Thyroid gland (tissue), 4 donors: ENCODE results near the gene PATJ. TPM values are rescaled to one million over a fixed set of nuclear protein-coding genes. Genes with fewer than 3 reads are reported as not detected.

ENCODE experiments used
- DNase-seq, 2 donors: peaks; one replicate each; pipeline ENCODE4 v3.0.0-alpha.2; 2019
- H3K27ac ChIP-seq, 3 donors: fragments of 200-600 bp; sonication (generic); 1 replicate in 2 of 3; 2 replicates in 1 of 3; pipeline ENCODE4 v1.5.1; 2016 to 2019; ENCODE audit warnings: mild to moderate bottlenecking in 1 of 3, moderate library complexity in 1 of 3
- H3K27me3 ChIP-seq: fragments of 200-600 bp; sonication (generic); one replicate; pipeline ENCODE4 v1.5.1; 2019
- H3K36me3 ChIP-seq, 2 donors: fragments of 200-600 bp; sonication (generic); one replicate each; pipeline ENCODE4 v1.5.1; 2016 to 2019
- H3K4me1 ChIP-seq, 2 donors: fragments of 200-600 bp; sonication (generic); one replicate each; pipeline ENCODE4 v1.5.1; 2017 to 2019
- H3K4me3 ChIP-seq, 3 donors: fragments of 200-600 bp; sonication (generic); replicated peaks in 1 of 3; 1 replicate in 2 of 3; 2 replicates in 1 of 3; pipeline ENCODE4 v1.5.1; 2016; ENCODE audit warnings: mild to moderate bottlenecking in 1 of 3
- H3K9me3 ChIP-seq: fragments of 200-600 bp; sonication (generic); one replicate; pipeline ENCODE4 v1.5.1; 2017
- CTCF ChIP-seq, 6 experiments: fragments of 200-600 bp in 3 of 6; fragments of 450-650 bp in 3 of 6; sonication (generic) in 3 of 6; IDR thresholded peaks; one replicate each; pipeline ENCODE4 v1.5.1; 2016 to 2019; ENCODE audit warnings: antibody characterized with exemption in 6 of 6, mild to moderate bottlenecking in 2 of 6, inconsistent platforms in 1 of 6, moderate library complexity in 1 of 6
- POLR2A ChIP-seq, 2 donors: fragments of 450-650 bp; IDR thresholded peaks; one replicate each; pipeline ENCODE4 v1.6.1; 2017; ENCODE audit warnings: antibody characterized with exemption in 2 of 2, mild to moderate bottlenecking in 2 of 2, moderate library complexity in 1 of 2
- WGBS, 2 donors: methylation state at CpG; one replicate each; pipeline ENCODE4 v1.1.5; 2017; 5-methylcytosine and 5-hydroxymethylcytosine counted together
- intact Hi-C: fragments of 100-400 bp; cut with DNase I; formaldehyde crosslinking; loops from one replicate; pipeline ENCODE4 v1.15.1; 2023
- total RNA-seq, 4 donors: library from RNA; depleted of rRNA; stranded (reverse); fragments of >200 nt; gene quantifications; one replicate each; pipeline ENCODE4 v1.2.3, GENCODE V29; 2016

Gene PATJ
- total RNA-seq, 4 donors from 2014 or later: 94.7 to 221 (median 119) TPM

GRCh38 chr1:61973100-61973837, 231.0 kb downstream of the PATJ start:
- Histone ChIP-seq H3K9me3 (no peaks in the 10 kb centered on the region), H3K36me3 (no peaks in the 10 kb centered on the region), H3K27me3 (no peaks in the 10 kb centered on the region), H3K27ac (no peak overlapping the region), H3K4me1 (peaks cover 6 to 8% of the 10 kb centered on the region in 2 donors), H3K4me3 (no peak overlapping the region)
- DNase-seq: peak; percentile 6 to 9
- no peak for TF ChIP-seq POLR2A (IDR thresholded peaks at IDR 0.05)
- WGBS, 2 donors: 55 to 59% methylated on average over 8 of the region's 8 CpGs
- intact Hi-C loops: no loop called here

DNA sequence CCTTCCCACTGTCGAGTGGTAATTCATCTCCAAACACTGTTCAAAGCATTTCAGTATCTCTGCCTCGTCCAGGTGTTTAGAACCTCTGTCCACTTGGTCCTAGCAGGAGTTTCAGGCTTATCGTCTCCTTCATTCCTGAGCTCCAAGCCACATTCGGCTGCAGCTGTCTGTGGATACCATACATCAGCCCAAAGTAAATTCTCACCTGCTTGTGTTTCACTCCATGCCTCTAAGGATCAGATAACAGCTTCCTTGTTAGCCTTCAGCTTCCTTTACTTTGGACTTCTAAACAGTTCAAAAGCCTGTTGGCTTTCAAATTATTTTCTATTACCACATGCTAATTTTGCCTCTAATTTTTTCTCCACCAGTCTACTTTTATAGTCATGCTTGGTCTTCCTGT, 233.4 kb downstream of the PATJ start:
- Histone ChIP-seq H3K27me3 (no peaks in the 10 kb centered on the region), H3K4me1 (peaks cover 6 to 8% of the 10 kb centered on the region in 2 donors), H3K9me3 (no peaks in the 10 kb centered on the region), H3K4me3 (no peak overlapping the region), H3K36me3 (no peaks in the 10 kb centered on the region), H3K27ac (no peak overlapping the region)
- TF ChIP-seq POLR2A (IDR thresholded peaks at IDR 0.05): no peak
- TF ChIP-seq CTCF (IDR thresholded peaks at IDR 0.05): no peak
- intact Hi-C loops: no loop called here
- no peak for DNase-seq
- 82 to 89% methylated on average over 4 of the region's 4 CpGs for WGBS, 2 donors

DNA sequence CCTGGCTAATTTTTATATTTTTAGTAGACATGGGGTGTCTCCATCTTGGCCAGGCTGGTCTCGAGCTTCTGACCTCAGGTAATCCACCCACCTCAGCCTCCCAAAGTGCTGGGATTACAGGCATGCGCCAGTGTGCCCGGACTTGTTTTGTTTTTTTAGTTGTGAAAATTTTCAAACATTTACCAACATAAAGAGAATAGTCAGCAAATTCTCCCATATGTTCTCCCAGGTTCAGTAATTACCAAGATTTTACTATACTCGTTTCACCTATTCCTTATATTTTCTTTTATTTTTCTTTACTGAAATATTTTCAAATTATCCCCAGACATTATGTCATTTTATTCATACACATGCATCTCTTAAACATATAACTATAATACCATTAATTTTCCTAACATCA, 234.3 kb downstream of the PATJ start:
- H3K9me3 ChIP-seq: no peaks in the 10 kb centered on the region
- intact Hi-C loops: no loop called here
- H3K27me3 ChIP-seq: no peaks in the 10 kb centered on the region
- TF ChIP-seq POLR2A (IDR thresholded peaks at IDR 0.05) (no peak), CTCF (IDR thresholded peaks at IDR 0.05) (no peak)
- WGBS, 2 donors: 94 to 95% methylated on average over 4 of the region's 4 CpGs
- H3K36me3 ChIP-seq: no peaks in the 10 kb centered on the region
- no peak for DNase-seq
- H3K27ac ChIP-seq: no peak overlapping the region
- peaks cover 1 to 8% of the 10 kb centered on the region in 2 donors for H3K4me1 ChIP-seq
- no peak overlapping the region for H3K4me3 ChIP-seq

- H3K36me3 ChIP-seq: no peaks in the 10 kb centered on the region
- H3K27ac ChIP-seq: no peak overlapping the region
- no peak overlapping the region for H3K4me3 ChIP-seq
- no peaks in the 10 kb centered on the region for H3K4me1 ChIP-seq
- no peak for DNase-seq
- intact Hi-C loops: no loop called here
- H3K9me3 ChIP-seq: no peaks in the 10 kb centered on the region
- H3K27me3 ChIP-seq: no peaks in the 10 kb centered on the region
- TF ChIP-seq CTCF (IDR thresholded peaks at IDR 0.05) (no peak), POLR2A (IDR thresholded peaks at IDR 0.05) (no peak)
Measured at GRCh38 chr1:61978796-61979195, 236.5 kb downstream of the PATJ start.

DNA sequence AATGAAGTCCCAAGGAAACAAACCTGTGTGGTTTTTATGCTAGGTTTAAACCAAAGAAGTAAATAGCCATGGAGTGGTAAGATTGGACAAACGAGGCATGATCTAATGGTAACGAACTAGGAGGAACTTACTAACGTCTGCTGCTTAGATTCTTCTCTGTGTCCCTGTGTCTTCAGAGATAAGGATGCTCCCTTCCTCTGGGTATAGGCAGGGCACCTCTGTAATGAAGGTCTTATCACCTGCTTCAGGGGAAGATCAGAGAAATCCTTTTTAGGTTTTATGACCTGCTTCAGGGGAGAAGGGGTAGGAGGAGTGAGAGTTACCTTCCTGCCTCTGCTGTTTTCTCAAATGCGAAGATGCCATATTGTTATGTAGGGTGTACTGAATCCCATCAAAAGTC, 237.4 kb downstream of the PATJ start:
- Histone ChIP-seq H3K9me3 (no peaks in the 10 kb centered on the region), H3K4me3 (no peak overlapping the region), H3K36me3 (no peaks in the 10 kb centered on the region), H3K27ac (no peak overlapping the region), H3K27me3 (no peaks in the 10 kb centered on the region), H3K4me1 (no peaks in the 10 kb centered on the region)
- intact Hi-C loops: no loop called here
- WGBS, 2 donors: 90 to 94% methylated on average over 4 of the region's 4 CpGs
- DNase-seq: no peak
- no peak for TF ChIP-seq CTCF (IDR thresholded peaks at IDR 0.05)
- no peak for TF ChIP-seq POLR2A (IDR thresholded peaks at IDR 0.05)
